ENCODE measurements around the gene HSD17B4.

DNA sequence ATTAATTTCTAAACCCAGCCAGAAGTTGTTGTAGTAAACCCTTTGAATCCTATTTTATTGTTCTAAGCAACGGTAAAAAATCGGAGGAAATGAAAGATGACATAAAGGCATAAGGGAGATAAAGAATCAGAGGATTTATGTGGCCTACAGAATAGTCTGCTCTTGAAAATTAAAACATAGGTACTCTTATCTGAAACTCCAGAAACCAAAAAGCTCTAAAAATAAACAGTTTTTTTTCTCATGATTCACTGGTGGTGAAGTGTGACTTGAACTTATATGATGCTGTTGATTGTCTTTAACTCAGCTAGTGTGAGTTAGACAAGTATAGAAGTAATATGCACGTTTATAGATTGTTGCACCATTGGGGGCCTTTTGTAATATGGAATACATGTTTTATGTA, 80.3 kb downstream of the HSD17B4 start:
- TF ChIP-seq, protein P1, sequence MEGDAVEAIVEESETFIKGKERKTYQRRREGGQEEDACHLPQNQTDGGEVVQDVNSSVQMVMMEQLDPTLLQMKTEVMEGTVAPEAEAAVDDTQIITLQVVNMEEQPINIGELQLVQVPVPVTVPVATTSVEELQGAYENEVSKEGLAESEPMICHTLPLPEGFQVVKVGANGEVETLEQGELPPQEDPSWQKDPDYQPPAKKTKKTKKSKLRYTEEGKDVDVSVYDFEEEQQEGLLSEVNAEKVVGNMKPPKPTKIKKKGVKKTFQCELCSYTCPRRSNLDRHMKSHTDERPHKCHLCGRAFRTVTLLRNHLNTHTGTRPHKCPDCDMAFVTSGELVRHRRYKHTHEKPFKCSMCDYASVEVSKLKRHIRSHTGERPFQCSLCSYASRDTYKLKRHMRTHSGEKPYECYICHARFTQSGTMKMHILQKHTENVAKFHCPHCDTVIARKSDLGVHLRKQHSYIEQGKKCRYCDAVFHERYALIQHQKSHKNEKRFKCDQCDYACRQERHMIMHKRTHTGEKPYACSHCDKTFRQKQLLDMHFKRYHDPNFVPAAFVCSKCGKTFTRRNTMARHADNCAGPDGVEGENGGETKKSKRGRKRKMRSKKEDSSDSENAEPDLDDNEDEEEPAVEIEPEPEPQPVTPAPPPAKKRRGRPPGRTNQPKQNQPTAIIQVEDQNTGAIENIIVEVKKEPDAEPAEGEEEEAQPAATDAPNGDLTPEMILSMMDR (IDR thresholded peaks at IDR 0.05): no peak
- no peak for TF ChIP-seq POLR2A (IDR thresholded peaks at IDR 0.05)

Data from Peyer's patch (tissue), 4 donors.